ENCODE data around the gene KRT4. TPM values are rescaled to one million over a fixed set of nuclear protein-coding genes. Genes with fewer than 3 reads are reported as not detected.

KRT4 gene
- total RNA-seq, 1 donor from 2014 or later = not detected

DNA sequence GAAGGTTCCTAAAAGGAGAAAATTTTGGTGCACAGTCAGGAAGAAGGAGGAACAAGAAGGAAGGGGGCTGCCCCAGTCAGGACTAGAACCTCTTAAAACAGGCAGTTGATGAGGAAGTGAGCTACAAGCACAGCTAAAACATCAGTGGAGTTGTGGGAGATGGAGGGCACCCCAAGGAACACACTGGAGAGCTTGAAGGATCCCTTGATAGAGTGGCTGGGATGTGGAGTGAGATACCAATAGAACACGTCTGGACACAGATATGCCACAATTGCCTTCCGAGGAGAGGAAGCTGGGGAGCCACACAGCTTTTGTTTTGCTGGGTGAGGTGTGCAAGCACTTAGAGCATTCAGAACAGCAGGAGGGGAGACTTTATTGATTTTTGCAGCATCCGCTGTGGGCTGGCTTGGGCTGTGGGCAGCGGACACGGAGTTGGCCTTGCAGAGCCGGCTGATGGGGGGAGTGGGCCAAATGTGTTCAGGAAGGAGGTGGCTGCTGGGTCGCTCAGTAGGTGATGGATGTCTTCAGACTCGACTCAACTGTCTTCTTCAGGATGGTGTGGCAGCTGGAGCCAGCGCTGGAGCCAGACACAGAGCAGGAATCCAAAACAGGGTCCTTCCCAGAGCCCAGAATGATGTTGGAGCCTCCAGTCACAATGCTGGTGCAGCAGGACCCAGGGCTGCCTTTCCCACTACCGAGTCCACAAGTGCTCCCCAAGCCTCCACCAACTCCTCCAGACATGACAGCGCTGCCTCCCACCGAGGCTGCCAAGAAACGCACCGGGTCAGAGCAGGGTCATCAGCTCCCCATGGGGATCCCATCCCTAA lies 24.9 kb upstream of the KRT4 start:
- Mint-ChIP-seq H3K4me3 (no peak overlapping the region), H3K4me1 (peaks cover 36% of the 10 kb centered on the region), H3K36me3 (no peaks in the 10 kb centered on the region), H3K27ac (peak overlapping the region; percentile 50), H3K27me3 (ENCODE audit: insufficient read depth, low read depth) (peaks cover 21% of the 10 kb centered on the region), H3K9me3 (no peaks in the 10 kb centered on the region)
- TF ChIP-seq EZH2phosphoT487 (IDR thresholded peaks at IDR 0.05) (no peak), EZH2 (IDR thresholded peaks at IDR 0.05) (no peak)
- TF ChIP-seq, protein P1, sequence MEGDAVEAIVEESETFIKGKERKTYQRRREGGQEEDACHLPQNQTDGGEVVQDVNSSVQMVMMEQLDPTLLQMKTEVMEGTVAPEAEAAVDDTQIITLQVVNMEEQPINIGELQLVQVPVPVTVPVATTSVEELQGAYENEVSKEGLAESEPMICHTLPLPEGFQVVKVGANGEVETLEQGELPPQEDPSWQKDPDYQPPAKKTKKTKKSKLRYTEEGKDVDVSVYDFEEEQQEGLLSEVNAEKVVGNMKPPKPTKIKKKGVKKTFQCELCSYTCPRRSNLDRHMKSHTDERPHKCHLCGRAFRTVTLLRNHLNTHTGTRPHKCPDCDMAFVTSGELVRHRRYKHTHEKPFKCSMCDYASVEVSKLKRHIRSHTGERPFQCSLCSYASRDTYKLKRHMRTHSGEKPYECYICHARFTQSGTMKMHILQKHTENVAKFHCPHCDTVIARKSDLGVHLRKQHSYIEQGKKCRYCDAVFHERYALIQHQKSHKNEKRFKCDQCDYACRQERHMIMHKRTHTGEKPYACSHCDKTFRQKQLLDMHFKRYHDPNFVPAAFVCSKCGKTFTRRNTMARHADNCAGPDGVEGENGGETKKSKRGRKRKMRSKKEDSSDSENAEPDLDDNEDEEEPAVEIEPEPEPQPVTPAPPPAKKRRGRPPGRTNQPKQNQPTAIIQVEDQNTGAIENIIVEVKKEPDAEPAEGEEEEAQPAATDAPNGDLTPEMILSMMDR (IDR thresholded peaks at IDR 0.05) = no peak
- H3K36me3 ChIP-seq = no peaks in the 10 kb centered on the region
- no peak overlapping the region for H3K27ac ChIP-seq
- no peaks in the 10 kb centered on the region for H3K27me3 ChIP-seq
- no peaks in the 10 kb centered on the region for H3K9me3 ChIP-seq (ENCODE audit: low read depth)
- no peaks in the 10 kb centered on the region for H3K79me2 ChIP-seq (ENCODE audit: low read depth)
- H3K9ac ChIP-seq = no peak overlapping the region
- no peak overlapping the region for H3K4me3 ChIP-seq
- peaks cover 5% of the 10 kb centered on the region for H3K4me1 ChIP-seq
- no peaks in the 10 kb centered on the region for H3F3A ChIP-seq (ENCODE audit: low read depth)
- H4K20me1 ChIP-seq (ENCODE audit: low read depth) = no peaks in the 10 kb centered on the region
- H2AFZ ChIP-seq (replicated peaks) = no peak overlapping the region
- no peak overlapping the region for H3K4me2 ChIP-seq
- no peak for DNase-seq (ENCODE audit: low spot score)

DNA sequence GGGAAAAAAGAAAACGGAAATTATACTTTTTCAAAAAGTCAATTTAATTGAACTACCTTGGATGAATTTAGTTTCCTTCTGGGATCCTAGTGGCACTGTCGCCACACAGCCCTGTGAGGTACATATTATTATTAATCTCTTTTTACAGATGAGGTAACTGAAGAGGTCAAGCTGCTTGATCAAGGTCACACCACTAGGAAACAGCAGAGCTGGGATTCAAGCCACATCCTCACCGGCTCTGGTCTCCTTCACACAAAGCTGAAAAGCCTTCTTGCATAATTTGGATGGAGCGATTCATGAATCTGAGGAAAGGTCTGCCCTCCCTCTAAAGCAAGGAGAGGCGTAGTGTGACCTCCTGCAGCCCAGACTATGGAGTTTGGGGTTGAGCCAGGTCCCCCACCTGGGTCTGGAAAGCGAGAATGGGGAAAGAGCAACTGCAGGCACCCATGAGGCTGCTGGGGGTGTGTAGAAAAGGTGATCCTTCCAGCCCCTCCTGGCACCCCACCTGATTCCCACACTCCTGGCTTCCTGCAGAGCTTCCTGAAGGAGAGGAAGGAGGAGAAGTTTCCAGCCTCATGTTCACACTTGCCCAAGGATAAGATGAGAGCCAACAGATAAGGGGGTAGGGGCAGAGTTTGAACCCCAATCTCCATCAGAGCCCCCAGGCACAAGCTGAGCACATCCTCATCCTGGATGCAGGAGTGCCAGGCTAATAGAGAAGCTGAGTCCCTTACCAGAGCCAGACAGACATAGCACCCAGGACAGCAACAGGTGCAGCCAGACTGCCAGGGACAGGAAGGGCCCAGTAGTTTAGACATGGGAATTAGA lies 24.1 kb upstream of the KRT4 start:
- Histone ChIP-seq H3K36me3 (no peaks in the 10 kb centered on the region), H3K79me2 (ENCODE audit: low read depth) (no peaks in the 10 kb centered on the region), H4K20me1 (ENCODE audit: low read depth) (no peaks in the 10 kb centered on the region), H2AFZ (replicated peaks) (no peak overlapping the region), H3K9me3 (ENCODE audit: low read depth) (no peaks in the 10 kb centered on the region), H3K27ac (no peak overlapping the region), H3K4me3 (no peak overlapping the region), H3K4me2 (no peak overlapping the region), H3F3A (ENCODE audit: low read depth) (no peaks in the 10 kb centered on the region), H3K4me1 (peaks cover 5% of the 10 kb centered on the region), H3K9ac (no peak overlapping the region), H3K27me3 (no peaks in the 10 kb centered on the region)
- TF ChIP-seq, protein P1 (IDR thresholded peaks at IDR 0.05) = no peak
- TF ChIP-seq EZH2phosphoT487 (IDR thresholded peaks at IDR 0.05) = no peak
- no peak for TF ChIP-seq EZH2 (IDR thresholded peaks at IDR 0.05)
- Mint-ChIP-seq H3K27ac (no peak overlapping the region), H3K9me3 (no peaks in the 10 kb centered on the region), H3K4me1 (peaks cover 39% of the 10 kb centered on the region), H3K4me3 (no peak overlapping the region), H3K27me3 (ENCODE audit: insufficient read depth, low read depth) (peaks cover 17% of the 10 kb centered on the region), H3K36me3 (no peaks in the 10 kb centered on the region)
- no peak for DNase-seq (ENCODE audit: low spot score)

DNA sequence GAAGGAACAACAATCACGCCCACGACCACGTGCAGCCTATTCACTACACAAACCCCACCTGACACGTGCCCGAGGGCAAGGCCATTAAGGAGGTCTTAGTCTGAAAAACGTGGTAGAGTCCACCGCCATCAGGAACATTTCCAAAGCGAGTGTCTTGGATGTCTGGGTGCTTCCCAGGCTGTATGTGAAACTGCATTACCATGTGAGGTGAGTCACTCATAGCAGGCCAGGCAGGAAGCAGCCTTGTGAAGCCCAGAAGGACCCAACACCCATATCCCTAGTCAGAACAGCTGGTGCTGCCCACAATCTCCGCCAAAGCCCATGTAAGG lies 23.5 kb upstream of the KRT4 start:
- no peaks in the 10 kb centered on the region for H3F3A ChIP-seq (ENCODE audit: low read depth)
- no peak for DNase-seq (ENCODE audit: low spot score)
- no peaks in the 10 kb centered on the region for H3K36me3 Mint-ChIP-seq
- no peak overlapping the region for H3K4me3 ChIP-seq
- peaks cover 42% of the 10 kb centered on the region for H3K4me1 Mint-ChIP-seq
- H3K27me3 Mint-ChIP-seq (ENCODE audit: insufficient read depth, low read depth) = peaks cover 15% of the 10 kb centered on the region
- H3K9ac ChIP-seq = no peak overlapping the region
- TF ChIP-seq EZH2phosphoT487 (IDR thresholded peaks at IDR 0.05) = no peak
- TF ChIP-seq EZH2 (IDR thresholded peaks at IDR 0.05) = no peak
- TF ChIP-seq, protein P1 (IDR thresholded peaks at IDR 0.05) = no peak
- H2AFZ ChIP-seq (replicated peaks) = no peak overlapping the region
- no peak overlapping the region for H3K4me3 Mint-ChIP-seq
- H3K36me3 ChIP-seq = no peaks in the 10 kb centered on the region
- H3K27ac Mint-ChIP-seq = peak overlapping the region; percentile 75
- H3K4me1 ChIP-seq = peaks cover 5% of the 10 kb centered on the region
- H3K79me2 ChIP-seq (ENCODE audit: low read depth) = no peaks in the 10 kb centered on the region
- H3K4me2 ChIP-seq = no peak overlapping the region
- H4K20me1 ChIP-seq (ENCODE audit: low read depth) = no peaks in the 10 kb centered on the region
- H3K27ac ChIP-seq = no peak overlapping the region
- no peaks in the 10 kb centered on the region for H3K9me3 Mint-ChIP-seq
- no peaks in the 10 kb centered on the region for H3K27me3 ChIP-seq
- H3K9me3 ChIP-seq (ENCODE audit: low read depth) = no peaks in the 10 kb centered on the region

Measured in neural progenitor cell (in vitro differentiated cells).